Glomerular visceral epithelial cell (primary cell): ENCODE results near the gene SOBP.

Source experiments
- DNase-seq: peaks from one replicate; pipeline ENCODE4 v3.0.0-alpha.2; 2016; ENCODE audit errors: extremely low spot score

Gene SOBP

DNA sequence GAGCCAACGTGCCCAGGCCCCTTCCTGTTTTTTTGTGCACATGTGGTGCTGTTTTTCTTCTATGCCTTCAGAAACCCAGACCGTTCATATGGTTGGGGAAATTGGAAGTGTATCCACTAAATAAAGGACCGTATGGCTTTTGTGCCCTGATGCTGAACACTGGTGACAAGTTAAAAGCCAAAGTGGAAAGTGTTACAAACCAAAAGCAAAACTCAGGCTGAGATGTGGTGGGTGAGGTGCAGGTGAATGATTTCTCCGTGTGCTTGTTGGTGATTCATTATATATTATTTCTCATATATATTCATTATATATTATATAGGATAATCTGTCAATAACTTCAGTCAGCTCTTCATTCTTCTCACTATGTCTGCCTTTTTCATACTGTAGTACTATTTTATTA is 148.6 kb downstream of the SOBP start:
- no peak for DNase-seq

GRCh38 chr6:107639511-107639910 is 149.6 kb downstream of the SOBP start:
- no peak for DNase-seq

- no peak for DNase-seq
These were observed 151.2 kb downstream of the SOBP start for GRCh38 chr6:107641071-107641470.

- DNase-seq: peak; percentile 59
These were observed 151.6 kb downstream of the SOBP start for GRCh38 chr6:107641500-107641941.

DNA sequence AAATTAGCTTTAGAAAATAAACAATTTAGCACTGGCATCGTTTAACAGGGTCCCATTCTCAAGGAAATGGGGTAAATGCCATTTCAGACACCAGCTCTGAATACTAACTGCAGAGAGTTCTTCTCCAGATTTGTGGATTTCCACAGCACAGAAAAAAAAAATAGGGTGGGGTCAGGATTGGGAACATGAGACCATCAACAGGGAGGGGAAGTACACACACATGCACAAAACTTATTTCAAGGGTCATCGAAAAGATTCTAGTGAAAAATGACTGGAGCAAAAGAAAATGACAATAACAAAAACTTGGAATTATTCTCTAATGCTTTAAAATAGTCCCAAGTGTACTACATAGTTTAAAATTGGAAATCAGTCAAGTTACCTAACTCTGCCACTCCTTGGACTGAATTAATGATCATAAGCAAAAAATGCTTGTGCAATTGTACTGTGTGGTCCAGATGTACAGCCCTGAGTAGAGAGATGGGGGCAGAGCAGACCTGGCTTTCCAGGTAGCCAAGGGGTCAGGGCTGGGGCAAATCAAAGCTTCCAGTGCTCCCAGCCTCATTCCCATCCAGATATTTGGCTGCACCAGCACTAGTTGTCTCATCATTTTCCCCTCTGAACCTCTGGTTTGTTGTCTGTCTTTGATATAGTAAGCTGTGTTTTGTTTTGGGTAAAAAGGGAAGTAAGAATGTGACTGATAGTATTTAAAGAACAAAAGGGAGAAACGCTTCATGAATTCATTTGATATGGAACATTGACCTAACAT is 152.4 kb downstream of the SOBP start:
- no peak for DNase-seq

DNA sequence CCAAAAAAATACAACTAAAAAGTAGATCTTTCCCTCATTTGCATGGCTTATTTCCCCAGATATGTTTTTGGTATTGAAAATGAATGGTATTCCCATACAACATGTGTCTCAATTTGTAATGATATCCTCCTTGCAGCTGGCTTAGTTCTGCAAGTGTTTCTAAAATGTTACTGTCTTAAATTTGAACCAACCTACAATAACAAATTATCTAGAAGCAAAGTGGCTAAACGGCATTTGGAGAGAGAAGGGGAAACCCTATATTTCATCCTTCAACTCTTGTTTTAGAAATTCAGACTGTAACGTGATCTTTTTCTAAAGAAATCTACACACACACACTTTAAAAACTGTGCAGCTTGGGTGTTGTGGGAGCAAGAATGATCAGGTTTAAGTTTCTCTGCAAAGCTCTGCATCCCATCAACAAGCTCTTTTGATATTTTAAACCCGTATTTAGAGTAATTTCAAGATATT is 153.0 kb downstream of the SOBP start:
- no peak for DNase-seq

DNA sequence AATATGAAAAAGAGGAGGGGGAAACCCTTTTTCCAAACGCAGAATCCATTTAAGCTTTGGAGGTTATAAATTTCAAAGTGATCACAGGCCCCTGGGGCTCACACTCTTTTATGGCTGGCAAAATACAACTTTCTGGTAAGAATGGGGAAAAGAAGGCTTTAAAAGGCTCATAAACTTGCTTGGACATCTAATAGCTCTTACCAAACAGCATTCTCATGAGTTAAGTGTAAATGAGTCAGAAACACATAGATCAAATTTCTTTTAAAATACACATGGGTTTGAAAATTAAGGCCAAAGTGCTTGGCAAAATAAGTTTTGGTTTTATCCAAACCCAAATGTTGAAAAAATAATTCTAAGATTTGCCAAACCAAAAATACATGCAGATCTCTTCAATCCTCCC is 154.6 kb downstream of the SOBP start:
- DNase-seq: no peak

DNA sequence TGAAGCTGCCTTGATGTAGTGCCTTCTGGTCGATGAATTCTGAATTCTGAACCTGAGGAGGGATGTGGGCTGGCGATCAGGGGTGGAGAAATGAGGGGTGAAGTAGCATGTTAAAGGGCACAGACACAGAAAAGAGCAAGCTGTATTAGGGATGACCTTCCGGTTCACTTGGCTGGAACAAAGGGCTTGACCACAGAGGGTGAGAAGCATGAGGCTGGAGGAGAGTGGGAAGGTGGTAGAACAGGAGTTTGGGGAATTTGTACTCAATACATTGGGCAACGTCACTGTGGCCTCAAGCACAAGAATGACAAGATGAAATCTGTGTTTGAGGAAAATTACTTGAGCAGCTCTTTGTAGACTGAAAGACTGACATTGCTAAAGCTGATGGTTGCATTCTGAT is 155.8 kb downstream of the SOBP start:
- no peak for DNase-seq

DNA sequence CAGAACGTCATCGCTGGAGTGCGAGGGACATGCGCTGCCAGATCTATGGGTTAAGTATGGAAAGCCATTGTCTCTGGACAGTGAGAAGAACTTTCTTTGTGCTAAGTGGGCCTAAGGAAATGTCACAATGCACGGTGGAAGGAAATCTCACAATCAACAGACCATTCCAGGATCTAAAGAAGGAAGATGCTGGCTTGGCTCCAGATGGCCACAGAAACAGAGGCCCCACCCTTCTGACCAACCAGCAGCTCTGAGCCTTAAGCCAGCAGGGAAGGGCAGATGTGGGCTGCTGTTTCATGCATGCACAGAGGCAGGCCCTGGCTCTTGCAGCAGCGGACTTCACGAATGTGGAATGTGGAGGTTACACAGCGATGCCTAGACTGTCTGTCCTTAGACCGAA is 156.3 kb downstream of the SOBP start:
- DNase-seq: no peak

GRCh38 chr6:107646776-107647438 is 157.0 kb downstream of the SOBP start:
- DNase-seq: no peak

DNA sequence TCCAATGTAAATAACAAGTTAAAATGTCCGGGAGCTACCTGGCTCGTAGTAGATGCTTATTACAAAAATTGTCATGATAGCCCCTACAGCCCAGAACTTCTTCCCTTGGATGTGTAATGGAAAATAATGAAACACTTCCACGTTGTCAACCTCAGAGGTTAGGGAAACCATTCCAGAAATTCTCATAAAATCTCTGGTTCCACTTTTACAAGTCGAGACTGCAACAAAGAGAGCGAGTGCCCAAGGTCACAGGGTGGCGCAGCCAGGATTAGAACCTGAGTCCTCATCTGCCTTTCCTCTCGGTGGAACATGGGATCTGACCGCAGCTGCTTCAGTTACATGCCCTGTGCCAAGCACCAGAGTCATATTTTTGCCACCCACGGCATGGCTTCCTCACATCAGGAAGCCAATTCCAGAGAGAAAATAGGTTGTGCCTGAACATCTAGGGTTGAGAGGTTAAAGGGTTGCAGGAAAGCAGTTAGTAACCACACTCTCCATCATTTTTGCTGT is 157.6 kb downstream of the SOBP start:
- no peak for DNase-seq

GRCh38 chr6:107648983-107649382 is 159.1 kb downstream of the SOBP start:
- no peak for DNase-seq

- DNase-seq: no peak
These were observed 162.7 kb downstream of the SOBP start for GRCh38 chr6:107652526-107653182.

- no peak for DNase-seq
These were observed 163.3 kb downstream of the SOBP start for GRCh38 chr6:107653183-107653580.

DNA sequence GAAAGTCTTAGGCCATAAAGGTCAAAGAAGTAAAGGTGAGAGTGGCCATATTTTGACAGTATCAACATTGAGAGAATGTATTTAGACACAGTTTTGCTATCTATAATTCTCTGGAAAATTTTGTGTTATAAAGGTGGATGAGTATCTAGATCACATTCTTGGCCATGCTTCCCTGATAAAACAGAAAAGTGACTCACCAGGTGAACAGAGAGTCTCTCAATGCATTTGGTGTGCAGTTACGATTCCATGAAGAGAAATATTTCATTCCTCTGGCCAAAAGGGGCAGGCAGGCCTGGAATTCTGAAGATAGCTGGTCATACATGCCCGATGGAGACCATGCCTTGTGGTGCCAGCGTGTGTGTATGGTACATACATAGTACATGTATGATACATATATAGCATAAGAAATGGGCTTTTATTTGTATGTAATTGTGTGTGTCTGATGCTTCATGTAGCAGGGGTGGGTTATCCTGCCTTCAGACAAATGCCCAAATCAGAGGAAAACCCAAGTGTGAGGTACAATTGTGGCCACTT is 164.0 kb downstream of the SOBP start:
- no peak for DNase-seq

DNA sequence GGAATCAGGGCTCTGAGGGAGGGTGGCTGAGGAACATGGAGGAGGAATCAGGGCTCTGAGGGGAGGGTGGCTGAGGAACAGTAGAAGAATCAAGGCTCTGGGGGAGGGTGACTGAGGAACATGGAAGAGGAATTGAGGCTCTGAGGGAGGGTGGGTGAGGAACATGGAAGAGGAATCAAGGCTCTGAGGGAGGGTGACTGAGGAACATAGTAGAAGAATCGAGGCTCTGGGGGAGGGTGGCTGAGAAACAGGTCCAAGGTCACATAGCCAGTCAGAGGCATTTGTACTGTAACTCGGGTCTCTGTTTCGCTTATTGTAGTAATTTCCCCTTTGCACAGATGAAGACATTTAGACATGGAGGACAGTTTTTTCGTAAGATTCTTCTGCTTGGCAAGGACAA is 164.8 kb downstream of the SOBP start:
- no peak for DNase-seq

DNA sequence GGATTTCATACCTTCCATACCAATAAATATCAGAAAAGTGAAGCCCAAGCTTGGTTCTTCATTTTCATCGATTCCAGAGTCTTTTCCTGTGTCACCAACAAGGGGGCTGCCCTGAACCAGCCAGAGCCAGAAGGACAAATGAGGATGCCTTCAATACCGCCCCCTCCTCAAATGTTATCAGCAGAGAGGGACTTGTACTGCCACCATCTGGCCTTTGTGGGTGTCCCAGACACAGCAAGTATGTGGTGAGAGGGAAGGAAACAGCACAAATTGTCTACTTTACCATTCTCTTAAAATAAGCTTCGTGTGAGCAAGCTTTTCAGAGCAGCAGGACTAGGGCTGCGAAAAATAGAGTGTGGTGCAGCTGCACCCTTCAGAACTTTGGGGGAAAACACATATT is 165.3 kb downstream of the SOBP start:
- DNase-seq: no peak

DNA sequence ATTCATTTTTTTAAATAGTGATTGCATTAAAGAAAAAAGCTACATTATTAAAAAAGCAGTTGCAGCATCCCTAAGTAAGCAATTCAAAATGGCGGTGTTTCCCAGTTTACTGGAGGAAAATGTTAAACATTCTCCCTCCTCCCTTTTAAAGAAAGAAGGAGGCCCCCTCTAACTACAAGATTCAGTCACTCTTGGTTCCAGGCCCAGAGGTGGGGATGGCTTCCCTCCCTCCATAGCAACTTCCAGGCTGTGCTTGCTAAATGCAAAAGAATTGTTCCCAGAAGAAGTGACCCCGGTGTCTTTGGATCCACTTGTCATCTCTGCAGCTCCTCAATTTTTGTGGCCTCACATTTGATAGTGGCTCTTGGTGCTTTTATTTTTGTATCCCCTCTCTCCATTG is 165.9 kb downstream of the SOBP start:
- DNase-seq: no peak

DNA sequence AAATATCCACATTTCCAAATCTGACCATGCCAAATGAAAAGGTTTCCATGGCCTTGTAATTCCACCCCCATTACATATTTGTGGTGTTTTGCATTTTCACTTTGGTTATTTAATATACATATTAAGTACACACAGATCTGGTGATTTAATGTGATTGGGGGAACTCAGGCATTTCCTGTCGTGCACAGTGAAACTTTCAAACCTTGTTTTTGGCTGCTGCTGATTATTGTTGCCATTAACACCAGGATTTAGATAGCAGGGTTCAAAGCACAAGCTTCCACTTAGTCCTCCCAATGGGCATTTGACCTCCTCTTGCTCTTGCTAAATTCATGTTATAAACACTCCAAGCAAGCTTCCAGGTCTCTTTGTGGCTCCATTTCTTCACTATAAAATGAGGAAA is 166.5 kb downstream of the SOBP start:
- no peak for DNase-seq

DNA sequence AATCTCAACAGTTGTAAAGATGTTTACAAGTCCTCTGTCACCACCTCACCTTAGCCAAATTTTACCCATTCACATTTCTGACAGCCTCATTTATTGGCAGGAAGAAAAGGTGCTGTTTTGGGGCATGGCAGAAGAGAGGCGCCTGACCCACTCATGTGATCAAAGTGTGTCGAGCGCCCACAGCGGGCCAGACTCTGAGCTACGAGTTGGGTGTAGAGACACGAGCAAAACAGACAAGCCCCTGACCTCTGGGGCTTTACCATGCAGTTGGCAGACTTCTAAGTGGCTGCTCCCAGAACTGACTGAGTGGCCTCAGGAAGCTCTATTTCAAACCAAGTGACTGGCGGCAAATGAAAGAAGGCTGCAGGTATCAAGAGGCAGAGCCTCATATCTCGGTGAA is 167.0 kb downstream of the SOBP start:
- no peak for DNase-seq

DNA sequence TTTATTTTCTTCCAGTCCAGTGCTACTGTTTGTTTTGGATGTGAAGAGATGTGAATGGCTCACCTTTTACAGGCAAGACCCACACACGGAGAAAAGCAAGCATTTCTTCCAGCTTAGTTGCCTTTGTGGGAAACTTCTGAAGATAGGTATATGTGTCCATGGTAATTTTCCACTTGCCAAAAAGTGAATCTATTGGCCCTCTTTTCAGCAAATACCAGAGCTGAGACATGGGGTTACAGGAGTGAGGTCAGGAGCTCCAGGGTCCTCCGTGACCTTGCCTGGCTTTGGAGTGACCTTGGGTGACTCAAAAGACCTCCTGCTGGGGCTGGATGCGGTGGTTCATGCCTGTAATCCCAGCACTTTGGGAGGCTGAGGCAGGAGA is 167.4 kb downstream of the SOBP start:
- no peak for DNase-seq

DNA sequence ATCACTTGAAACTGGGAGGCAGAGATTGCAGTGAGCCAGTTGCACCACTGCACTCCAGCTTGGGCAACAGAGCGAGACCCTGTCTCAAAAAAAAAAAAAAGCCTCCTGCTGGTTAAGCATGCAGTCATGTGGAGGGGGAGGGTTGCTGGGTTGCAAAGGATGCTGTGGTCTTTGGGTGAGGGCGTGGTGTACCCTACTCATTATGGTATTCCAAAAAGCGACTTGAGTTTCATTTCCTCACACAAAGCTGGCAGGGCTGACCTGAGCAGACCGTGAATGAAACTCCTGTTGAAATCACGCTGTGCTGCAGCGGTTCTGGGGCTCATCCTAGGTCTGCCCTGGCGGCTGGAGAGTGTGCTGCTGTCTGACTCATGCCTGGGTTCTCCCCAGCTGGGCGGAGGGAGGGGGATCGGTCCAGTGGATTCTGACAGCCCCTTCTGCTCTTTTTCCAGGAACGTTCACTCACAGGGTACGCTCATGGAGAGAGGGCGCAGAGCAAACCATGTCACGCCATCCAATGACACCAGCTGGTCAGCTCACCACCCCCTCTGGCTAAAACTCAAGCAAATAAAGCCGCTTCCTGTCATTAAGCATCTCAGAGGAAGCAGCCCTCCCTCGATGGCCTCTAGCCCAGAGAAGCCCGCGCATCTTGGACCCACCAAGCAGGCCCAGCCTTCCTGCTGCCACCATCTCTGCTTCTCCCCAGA is 168.0 kb downstream of the SOBP start:
- no peak for DNase-seq
